ENCODE measurements around the gene CCDC74A.
"Not testable (repeated sequence)": the region's sequence is repeated elsewhere in the genome, so short reads cannot be mapped to it uniquely, and the experiment has no call there.

Gene CCDC74A

GRCh38 chr2:131529864-131530445 is 2.3 kb downstream of the CCDC74A start:
- not testable (repeated sequence) for DNase-seq

- not testable (repeated sequence) for DNase-seq
Observed at GRCh38 chr2:131530626-131531344, 3.1 kb downstream of the CCDC74A start.

GRCh38 chr2:131531547-131532185 is 4.0 kb downstream of the CCDC74A start:
- not testable (repeated sequence) for DNase-seq

GRCh38 chr2:131532723-131533608 is 5.3 kb downstream of the CCDC74A start:
- DNase-seq, result not testable (repeated sequence)

- not testable (repeated sequence) for DNase-seq
Observed at GRCh38 chr2:131533609-131534316, 6.1 kb downstream of the CCDC74A start.

- not testable (repeated sequence) for DNase-seq
Observed at GRCh38 chr2:131534317-131534672, 6.6 kb downstream of the CCDC74A start.

GRCh38 chr2:131534965-131535364 is 7.3 kb downstream of the CCDC74A start:
- DNase-seq, result not testable (repeated sequence)

- DNase-seq, result no peak
Observed at GRCh38 chr2:131535526-131535925, 7.8 kb downstream of the CCDC74A start.

GRCh38 chr2:131535951-131536826 is 8.5 kb downstream of the CCDC74A start:
- DNase-seq, result not testable (repeated sequence)

- DNase-seq, result not testable (repeated sequence)
Observed at GRCh38 chr2:131536841-131537240, 9.2 kb downstream of the CCDC74A start.

GRCh38 chr2:131538856-131539255 is 11.2 kb downstream of the CCDC74A start:
- not testable (repeated sequence) for DNase-seq

- DNase-seq, result no peak
Observed at GRCh38 chr2:131542438-131543384, 15.0 kb downstream of the CCDC74A start.

- DNase-seq, result no peak
Observed at GRCh38 chr2:131543385-131543891, 15.8 kb downstream of the CCDC74A start.

GRCh38 chr2:131544006-131544812 is 16.5 kb downstream of the CCDC74A start:
- DNase-seq, result not testable (repeated sequence)

- not testable (repeated sequence) for DNase-seq
Observed at GRCh38 chr2:131544813-131545165, 17.1 kb downstream of the CCDC74A start.

GRCh38 chr2:131552871-131553270 is 25.2 kb downstream of the CCDC74A start:
- DNase-seq, result no peak

- DNase-seq, result no peak
Observed at GRCh38 chr2:131556998-131557397, 29.3 kb downstream of the CCDC74A start.

- DNase-seq, result no peak
Observed at GRCh38 chr2:131557558-131558321, 30.1 kb downstream of the CCDC74A start.

All from fibroblast of skin of right quadriceps (primary cell).